GM21367 (cell line): ENCODE measurements around the gene MADD.
"Not testable (repeated sequence)": the region's sequence is repeated elsewhere in the genome, so short reads cannot be mapped to it uniquely, and the experiment has no call there.

Experiments
- ATAC-seq: cut with Tn5 transposase; IDR thresholded peaks from one replicate; pipeline ENCODE4 v1.9.1; 2021; ENCODE audit not compliant: unreplicated experiment

MADD gene

GRCh38 chr11:47317064-47317828 is 47.3 kb downstream of the MADD start:
- ATAC-seq, result peak; percentile 64

- ATAC-seq, result no peak
Measured at GRCh38 chr11:47318166-47318565, 48.2 kb downstream of the MADD start.

GRCh38 chr11:47324520-47324919 is 54.6 kb downstream of the MADD start:
- ATAC-seq, result no peak

- ATAC-seq, result no peak
Measured at GRCh38 chr11:47325271-47326041, 55.5 kb downstream of the MADD start.

- ATAC-seq, result no peak
Measured at GRCh38 chr11:47326198-47326597, 56.3 kb downstream of the MADD start.

- ATAC-seq, result no peak
Measured at GRCh38 chr11:47327025-47327424, 57.1 kb downstream of the MADD start.

- ATAC-seq, result no peak
Measured at GRCh38 chr11:47327949-47328348, 58.0 kb downstream of the MADD start.

GRCh38 chr11:47328449-47329390 is 58.8 kb downstream of the MADD start:
- no peak for ATAC-seq

GRCh38 chr11:47329431-47329986 is 59.6 kb downstream of the MADD start:
- no peak for ATAC-seq

GRCh38 chr11:47329987-47330931 is 60.3 kb downstream of the MADD start:
- no peak for ATAC-seq

GRCh38 chr11:47331454-47332302 is 61.7 kb downstream of the MADD start:
- ATAC-seq, result no peak

GRCh38 chr11:47332303-47332711 is 62.4 kb downstream of the MADD start:
- ATAC-seq, result no peak

GRCh38 chr11:47332791-47333525 is 63.0 kb downstream of the MADD start:
- ATAC-seq, result no peak

GRCh38 chr11:47333526-47333845 is 63.6 kb downstream of the MADD start:
- no peak for ATAC-seq

- ATAC-seq, result no peak
Measured at GRCh38 chr11:47333886-47334443, 64.0 kb downstream of the MADD start.

GRCh38 chr11:47334699-47335411 is 64.9 kb downstream of the MADD start:
- ATAC-seq, result not testable (repeated sequence)

GRCh38 chr11:47335733-47336132 is 65.8 kb downstream of the MADD start:
- no peak for ATAC-seq
